ENCODE results near the gene TMEM141.
A peak's percentile ranks its signal among the peaks of the same experiment; 100 is the strongest.

DNA sequence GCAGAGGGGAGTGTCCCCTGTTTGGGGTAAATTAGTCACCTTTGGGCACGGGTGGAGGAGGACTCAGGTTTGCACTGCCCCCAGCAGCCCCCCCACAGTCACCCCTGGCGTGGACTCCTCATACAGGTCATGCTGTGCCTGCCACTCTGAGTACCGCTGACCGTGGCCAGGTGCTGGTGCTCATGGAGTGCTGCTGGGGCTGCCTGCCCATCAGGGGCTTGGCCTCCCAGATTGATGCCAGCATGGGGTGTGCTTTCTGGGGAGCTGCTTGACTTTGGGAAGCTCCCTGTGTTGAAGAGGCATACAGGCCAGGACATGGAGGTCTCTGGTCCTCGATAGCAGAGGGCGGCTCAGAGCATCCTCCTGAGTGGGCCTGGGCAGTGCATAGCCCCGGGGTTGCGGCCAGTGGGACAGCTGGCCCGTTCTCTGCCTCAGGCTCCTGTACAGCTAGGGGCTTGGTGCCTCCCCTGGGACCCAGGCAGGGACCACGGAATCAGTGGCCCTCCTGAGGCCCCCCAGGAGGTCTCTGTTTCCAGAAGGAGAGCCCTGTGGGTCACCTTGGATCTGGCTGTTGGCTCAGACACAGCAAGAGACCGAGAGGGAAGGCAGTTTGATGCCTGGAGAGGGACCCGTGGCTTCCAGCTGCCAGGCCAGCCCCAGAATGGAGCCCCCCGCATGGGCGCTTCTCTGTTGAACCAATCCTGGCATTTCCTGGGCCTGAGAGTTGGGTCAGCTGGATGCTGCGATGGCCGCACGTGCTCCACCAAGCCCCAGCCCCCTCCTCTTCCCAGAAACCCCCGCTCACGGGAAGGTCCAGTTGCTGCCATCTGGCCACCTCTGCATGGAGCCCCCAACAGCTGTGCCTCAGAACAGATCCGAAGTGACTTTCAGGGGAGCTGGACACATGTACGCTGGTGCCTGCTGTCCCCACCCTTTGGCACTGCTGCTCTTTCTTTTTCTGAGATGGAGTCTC is 45.1 kb downstream of the TMEM141 start:
- TF ChIP-seq TCF7 (IDR thresholded peaks at IDR 0.05; ENCODE audit: borderline replicate concordance): no peak
- TF ChIP-seq, protein P1, sequence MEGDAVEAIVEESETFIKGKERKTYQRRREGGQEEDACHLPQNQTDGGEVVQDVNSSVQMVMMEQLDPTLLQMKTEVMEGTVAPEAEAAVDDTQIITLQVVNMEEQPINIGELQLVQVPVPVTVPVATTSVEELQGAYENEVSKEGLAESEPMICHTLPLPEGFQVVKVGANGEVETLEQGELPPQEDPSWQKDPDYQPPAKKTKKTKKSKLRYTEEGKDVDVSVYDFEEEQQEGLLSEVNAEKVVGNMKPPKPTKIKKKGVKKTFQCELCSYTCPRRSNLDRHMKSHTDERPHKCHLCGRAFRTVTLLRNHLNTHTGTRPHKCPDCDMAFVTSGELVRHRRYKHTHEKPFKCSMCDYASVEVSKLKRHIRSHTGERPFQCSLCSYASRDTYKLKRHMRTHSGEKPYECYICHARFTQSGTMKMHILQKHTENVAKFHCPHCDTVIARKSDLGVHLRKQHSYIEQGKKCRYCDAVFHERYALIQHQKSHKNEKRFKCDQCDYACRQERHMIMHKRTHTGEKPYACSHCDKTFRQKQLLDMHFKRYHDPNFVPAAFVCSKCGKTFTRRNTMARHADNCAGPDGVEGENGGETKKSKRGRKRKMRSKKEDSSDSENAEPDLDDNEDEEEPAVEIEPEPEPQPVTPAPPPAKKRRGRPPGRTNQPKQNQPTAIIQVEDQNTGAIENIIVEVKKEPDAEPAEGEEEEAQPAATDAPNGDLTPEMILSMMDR (IDR thresholded peaks at IDR 0.05 in 2 of 3, conservative IDR thresholded peaks at IDR 0.05 in 1 of 3; ENCODE audit: control insufficient read depth in 2 of 3, extremely low read depth in 1 of 3, insufficient read depth in 1 of 3, low read depth in 3 of 3, low read length in 3 of 3): no peak
- TF ChIP-seq TARDBP (IDR thresholded peaks at IDR 0.05; ENCODE audit: borderline replicate concordance): no peak
- no peak for TF ChIP-seq RFX5 (IDR thresholded peaks at IDR 0.05; ENCODE audit: low read depth, low read length)
- no peak for TF ChIP-seq KDM1A (IDR thresholded peaks at IDR 0.05; ENCODE audit: borderline replicate concordance)
- no peak for TF ChIP-seq TCF12 (IDR thresholded peaks at IDR 0.05; ENCODE audit: low read depth, low read length)
- TF ChIP-seq BCLAF1 (IDR thresholded peaks at IDR 0.05): no peak
- no peak for TF ChIP-seq ZZZ3 (IDR thresholded peaks at IDR 0.05; ENCODE audit: control insufficient read depth, insufficient read length, low read depth)
- TF ChIP-seq ATF2 (IDR thresholded peaks at IDR 0.05; ENCODE audit: low read length): no peak
- TF ChIP-seq POLR2A (IDR thresholded peaks at IDR 0.05; ENCODE audit: low read depth, low read length): 0 out of 2 replicates have a peak, but pooled peaks have one; percentile 10
- no peak for TF ChIP-seq RAD21 (IDR thresholded peaks at IDR 0.05; ENCODE audit: insufficient read depth, low read depth, low read length)
- no peak for TF ChIP-seq RAD51 (IDR thresholded peaks at IDR 0.05)
- TF ChIP-seq SMC3 (IDR thresholded peaks at IDR 0.05; ENCODE audit: borderline replicate concordance, low read length): no peak
